ENCODE results near the gene CUL4A.

Gene CUL4A

DNA sequence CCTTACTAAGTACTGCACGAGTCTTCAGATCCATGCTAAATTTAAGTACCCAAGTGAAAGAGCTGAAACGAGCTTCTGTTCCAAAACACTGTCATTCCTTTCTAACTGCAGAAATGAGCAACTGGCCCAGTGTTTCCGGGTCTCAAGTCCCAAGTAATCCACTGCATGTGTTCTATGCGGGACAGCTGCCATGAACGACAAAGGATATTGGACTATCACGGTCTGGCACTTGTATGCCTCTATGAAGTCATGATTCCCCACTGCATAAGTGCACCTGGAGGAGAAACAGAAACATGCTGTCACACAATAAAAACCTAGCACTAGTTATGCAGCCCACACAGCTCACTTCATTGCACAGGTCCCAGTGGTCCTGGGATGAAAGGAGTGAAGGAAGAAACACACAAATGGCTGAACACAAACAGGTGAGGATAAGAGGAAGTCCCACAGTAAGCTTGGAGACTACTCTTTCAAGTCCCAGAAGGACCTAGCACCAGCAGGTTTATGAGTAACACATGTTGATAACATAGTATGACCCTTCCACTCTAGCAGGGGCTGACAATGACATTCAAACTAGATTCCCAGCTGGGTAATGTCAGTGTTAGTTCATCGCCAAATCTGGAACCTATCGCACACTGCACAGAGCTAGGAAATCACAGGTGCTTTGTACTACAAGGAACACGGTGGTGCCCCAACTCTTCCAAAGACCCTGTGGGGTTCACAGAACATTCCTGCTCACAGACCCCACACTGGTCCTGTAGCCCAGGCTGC is 12.3 kb upstream of the CUL4A start:
- DNase-seq (ENCODE audit: low read depth in 2 of 2): no peak
- H3K4me3 ChIP-seq (replicated peaks in 1 of 2; ENCODE audit: low read depth in 2 of 2, low read length in 2 of 2): no peak overlapping the region
- no peak for TF ChIP-seq CTCF (IDR thresholded peaks at IDR 0.05; ENCODE audit: low read depth, low read length)

- DNase-seq (ENCODE audit: low read depth in 2 of 2): no peak
- TF ChIP-seq CTCF (IDR thresholded peaks at IDR 0.05; ENCODE audit: low read depth, low read length): no peak
- no peak overlapping the region for H3K4me3 ChIP-seq (replicated peaks in 1 of 2; ENCODE audit: low read depth in 2 of 2, low read length in 2 of 2)
Observed at GRCh38 chr13:113201815-113202214, 7.6 kb upstream of the CUL4A start.

GRCh38 chr13:113202912-113203311 is 6.5 kb upstream of the CUL4A start:
- TF ChIP-seq CTCF (IDR thresholded peaks at IDR 0.05; ENCODE audit: low read depth, low read length): no peak
- DNase-seq (ENCODE audit: low read depth in 2 of 2): no peak
- no peak overlapping the region for H3K4me3 ChIP-seq (replicated peaks in 1 of 2; ENCODE audit: low read depth in 2 of 2, low read length in 2 of 2)

DNA sequence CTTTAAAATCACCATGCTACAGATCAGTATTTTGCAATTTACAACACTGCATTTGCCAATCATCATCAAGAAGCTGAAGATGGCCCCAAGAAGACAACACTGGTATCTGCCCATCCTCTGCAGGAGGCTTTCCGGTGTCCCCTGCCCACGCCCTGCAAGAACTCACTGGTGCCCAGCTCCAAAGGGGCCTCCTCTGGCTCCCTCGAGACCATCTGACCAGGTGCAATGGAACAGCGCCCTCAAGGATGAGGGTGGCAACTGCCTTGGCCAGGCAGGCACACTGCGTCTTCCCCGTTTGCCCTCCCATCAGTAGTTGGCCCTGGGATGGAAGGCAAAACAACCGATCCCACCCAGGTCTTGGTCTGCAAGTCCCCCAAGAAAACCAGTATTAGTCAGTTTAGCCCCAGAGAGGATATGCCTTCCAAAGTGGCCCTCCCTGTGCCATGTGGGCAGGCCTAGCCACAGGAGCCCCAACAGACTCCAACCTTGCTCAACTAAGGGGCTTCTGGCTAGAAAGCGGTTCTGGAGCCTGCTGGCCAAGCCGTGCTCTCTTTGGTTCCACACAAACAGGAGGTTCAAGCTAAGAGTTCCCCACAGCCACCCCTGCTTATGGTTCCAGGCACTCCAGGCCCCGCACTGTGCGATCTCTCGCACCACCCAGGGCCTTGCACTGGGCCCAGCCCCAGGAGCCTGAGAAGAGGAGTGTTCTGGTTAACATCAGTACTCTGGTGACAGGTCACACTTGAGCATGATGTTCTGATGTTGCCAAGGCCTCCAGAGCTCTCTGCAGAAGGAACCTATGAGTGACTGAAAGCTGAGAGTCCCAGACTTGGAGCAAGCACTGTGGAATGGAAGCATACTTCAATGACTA is 5.7 kb upstream of the CUL4A start:
- no peak overlapping the region for H3K4me3 ChIP-seq (replicated peaks in 1 of 2; ENCODE audit: low read depth in 2 of 2, low read length in 2 of 2)
- DNase-seq (ENCODE audit: low read depth in 2 of 2): peak in 1 of 2 donors; percentile 61
- no peak for TF ChIP-seq CTCF (IDR thresholded peaks at IDR 0.05; ENCODE audit: low read depth, low read length)

DNA sequence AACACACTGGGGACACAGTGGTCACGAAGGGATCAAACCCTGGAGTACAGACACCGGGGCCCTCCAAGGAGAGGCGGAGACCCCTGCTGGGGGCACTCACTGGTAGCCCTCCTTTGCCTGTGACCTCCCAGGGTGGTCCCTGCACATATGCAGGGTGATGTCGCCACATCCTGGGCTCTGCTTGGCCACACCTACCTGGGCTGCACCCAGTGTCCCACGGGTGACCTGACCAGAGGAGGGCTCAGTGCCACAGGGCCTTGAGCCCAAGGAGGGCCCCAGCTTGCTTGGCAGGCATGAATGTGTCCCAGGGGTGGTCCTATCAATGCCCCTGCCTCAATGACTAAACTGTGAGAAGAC is 5.1 kb upstream of the CUL4A start:
- TF ChIP-seq CTCF (IDR thresholded peaks at IDR 0.05; ENCODE audit: low read depth, low read length): no peak
- H3K4me3 ChIP-seq (replicated peaks in 1 of 2; ENCODE audit: low read depth in 2 of 2, low read length in 2 of 2): no peak overlapping the region
- DNase-seq (ENCODE audit: low read depth in 2 of 2): no peak

DNA sequence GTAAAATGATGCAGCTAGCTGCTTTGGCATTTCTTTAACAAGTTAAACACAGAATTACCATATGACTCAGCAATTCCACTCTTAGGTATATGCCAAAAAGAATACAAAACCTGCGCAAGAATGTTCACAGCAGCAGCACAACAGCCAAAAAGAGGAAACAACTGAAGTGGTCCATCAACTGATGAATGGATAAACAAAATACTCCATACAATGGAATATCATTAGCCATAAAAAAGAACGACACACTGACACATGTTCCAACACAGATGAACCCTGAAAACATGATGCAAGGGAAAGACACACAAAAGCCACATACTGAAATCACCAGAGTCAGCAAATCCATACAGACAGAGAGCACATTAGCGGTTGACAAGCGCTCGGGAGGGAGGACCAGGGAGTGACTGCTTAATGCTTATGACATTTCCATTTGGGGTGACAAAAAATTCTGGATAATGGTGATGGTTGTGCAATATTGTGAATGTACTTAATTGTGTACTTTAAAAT is 3.9 kb upstream of the CUL4A start:
- DNase-seq (ENCODE audit: low read depth in 2 of 2): peak; percentile 43 to 67
- H3K4me3 ChIP-seq (replicated peaks in 1 of 2; ENCODE audit: low read depth in 2 of 2, low read length in 2 of 2): no peak overlapping the region
- no peak for TF ChIP-seq CTCF (IDR thresholded peaks at IDR 0.05; ENCODE audit: low read depth, low read length)
